Uterus (tissue), 2 donors: ENCODE data around the gene BACH2.

Experiments
- CTCF ChIP-seq, 4 experiments: fragments of 200-600 bp in 2 of 4; fragments of 450-650 bp in 2 of 4; sonication (generic) in 2 of 4; IDR thresholded peaks; one replicate each; pipeline ENCODE4 v1.5.1; 2016 to 2019; ENCODE audit warnings: antibody characterized with exemption in 4 of 4, mild to moderate bottlenecking in 2 of 4, moderate library complexity in 1 of 4
- POLR2A ChIP-seq, 2 donors: fragments of 450-650 bp; IDR thresholded peaks; one replicate each; pipeline ENCODE4 v1.6.1; 2016; ENCODE audit warnings: antibody characterized with exemption in 2 of 2, mild to moderate bottlenecking in 1 of 2, moderate library complexity in 1 of 2

GRCh38 chr6:89940225-89941027 is 356.2 kb downstream of the BACH2 start:
- TF ChIP-seq CTCF (IDR thresholded peaks at IDR 0.05), result peak; percentile 64 to 79 (median 68)
- no peak for TF ChIP-seq POLR2A (IDR thresholded peaks at IDR 0.05)
